ENCODE measurements around the gene BLTP1.

Gene BLTP1

DNA sequence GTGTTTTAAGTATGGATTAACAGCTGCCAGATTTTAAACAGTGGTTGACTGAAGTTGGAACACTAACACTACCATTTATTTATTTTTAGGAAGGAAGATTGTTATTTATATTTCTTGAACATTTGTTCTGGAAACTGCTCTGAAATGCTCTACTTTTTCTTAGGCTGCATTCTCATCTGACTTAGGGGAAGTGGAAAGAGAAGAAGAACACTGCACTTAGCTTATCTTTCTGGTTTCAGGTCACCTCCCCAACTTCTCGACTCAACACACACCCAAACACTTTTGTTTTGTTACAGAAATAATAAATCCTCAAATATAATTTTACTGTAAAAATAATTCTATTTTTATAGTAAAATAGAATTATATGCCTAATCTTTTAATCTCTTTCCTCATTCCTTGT, 18.6 kb downstream of the BLTP1 start:
- DNase-seq, result no peak

DNA sequence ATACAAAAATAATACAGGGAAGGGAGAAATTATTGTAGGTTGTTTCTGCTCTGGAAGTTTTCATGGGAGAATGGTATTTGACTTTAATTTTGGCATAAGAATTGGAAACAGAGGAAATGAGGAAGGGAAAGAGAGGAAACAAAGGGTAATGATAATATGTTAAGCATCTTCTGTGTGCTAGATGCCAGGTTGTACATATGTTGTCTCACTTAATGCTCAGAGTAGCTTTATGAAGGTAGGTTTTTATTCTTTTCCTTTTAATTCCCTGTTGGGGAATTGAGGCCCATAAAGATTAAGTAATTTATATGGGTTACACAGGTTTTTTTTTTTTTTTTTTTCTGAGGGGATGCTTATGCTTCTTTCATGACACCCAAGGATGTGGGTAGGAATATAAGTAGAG, 19.2 kb downstream of the BLTP1 start:
- DNase-seq, result no peak

DNA sequence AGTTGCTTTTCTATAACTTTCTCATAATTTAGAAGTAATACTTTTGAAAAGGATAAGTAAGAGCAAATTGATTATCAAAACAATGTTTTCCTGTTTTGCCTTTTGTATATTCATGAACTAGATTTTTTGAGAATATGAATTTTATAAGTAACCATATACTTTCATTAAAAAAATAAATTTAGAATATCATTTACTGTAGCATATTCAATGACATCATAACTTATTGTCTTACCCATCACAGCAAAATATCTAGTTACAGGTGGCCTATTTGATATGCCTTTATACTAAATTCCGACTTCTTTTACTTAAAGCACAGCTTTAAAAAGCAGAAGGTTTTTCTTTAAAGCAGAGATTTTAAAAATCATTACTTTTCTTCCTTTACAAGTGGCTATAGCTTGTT, 20.1 kb downstream of the BLTP1 start:
- no peak for DNase-seq

DNA sequence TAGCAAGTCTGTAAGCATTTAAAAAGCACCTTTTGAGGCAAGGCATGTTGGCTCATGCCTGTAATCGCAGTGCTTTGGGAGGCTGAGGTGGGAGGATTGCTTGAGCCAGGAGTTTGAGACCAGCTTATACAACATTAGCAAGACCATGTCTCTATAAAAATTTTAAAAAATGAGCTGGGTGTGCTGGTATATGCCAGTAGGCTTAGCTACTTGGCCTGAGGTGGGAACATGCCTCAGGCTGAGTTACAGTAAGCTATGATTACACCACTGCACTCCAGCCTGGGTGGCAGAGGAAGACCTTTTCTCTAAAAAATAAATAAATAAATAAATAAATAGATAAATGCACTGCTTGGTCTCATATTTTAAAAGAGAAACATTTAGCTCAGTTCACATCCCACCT, 26.8 kb downstream of the BLTP1 start:
- DNase-seq, result no peak

DNA sequence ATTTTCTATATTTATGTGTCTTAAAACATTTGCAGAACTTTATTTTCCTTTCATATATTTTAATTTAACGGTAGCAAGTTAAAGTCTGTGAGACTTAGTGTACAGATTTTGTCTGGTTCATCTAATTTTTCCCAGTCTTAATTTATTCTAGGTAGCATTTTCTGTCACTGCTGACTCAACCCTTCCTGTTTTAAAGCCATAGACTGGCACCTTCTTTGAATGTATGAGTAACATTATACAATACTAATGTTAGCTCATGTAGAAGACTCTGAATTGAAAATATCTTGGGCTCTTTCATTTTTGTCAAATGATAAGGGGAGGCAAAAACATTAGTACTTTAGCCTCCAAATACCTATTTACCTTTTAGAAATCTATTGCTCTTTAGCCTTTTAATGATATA, 43.6 kb downstream of the BLTP1 start:
- DNase-seq, result no peak

All from right hindlimb (tissue), 1 donor.